NB4 (cell line): Measurements from ENCODE around the gene SAPCD2.

Experiments used
- MYC ChIP-seq: IDR thresholded peaks from 2 replicates; pipeline ENCODE4 v1.6.1; 2011; ENCODE audit warnings: low read depth, low read length
- POLR2A ChIP-seq: IDR thresholded peaks from 2 replicates; pipeline ENCODE4 v1.6.1; 2011; ENCODE audit warnings: mild to moderate bottlenecking; ENCODE audit not compliant: insufficient read length; ENCODE audit errors: extremely low read depth
- TF ChIP-seq, protein P1 (sequence below): IDR thresholded peaks from one replicate; pipeline ENCODE4 v1.5.1; 2012; ENCODE audit warnings: low read depth, low read length
- TF ChIP-seq, protein P2 (sequence below): IDR thresholded peaks from 2 replicates; pipeline ENCODE4 v1.6.1; 2011; ENCODE audit warnings: low read depth, low read length

DNA sequence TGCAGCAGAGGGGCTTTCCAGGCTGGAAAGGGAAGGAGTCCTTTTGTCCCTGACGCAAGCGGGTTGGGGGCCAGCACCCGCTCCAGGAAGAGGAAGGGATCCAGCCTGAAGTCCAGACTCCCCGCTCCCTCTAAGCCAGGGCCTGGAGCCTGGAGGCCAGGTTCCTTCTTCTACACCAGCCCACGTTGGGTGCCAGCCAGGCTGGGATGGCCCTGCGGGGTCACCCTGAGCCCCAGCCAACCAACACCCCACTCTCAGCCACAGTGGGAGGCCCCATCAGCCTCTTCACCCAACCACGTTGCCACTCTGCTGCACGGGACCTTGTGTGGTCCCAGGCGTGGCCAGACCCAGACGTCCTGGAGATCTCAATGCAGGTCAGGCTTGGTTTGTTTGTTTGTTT lies 37.5 kb downstream of the SAPCD2 start:
- TF ChIP-seq, protein P1, sequence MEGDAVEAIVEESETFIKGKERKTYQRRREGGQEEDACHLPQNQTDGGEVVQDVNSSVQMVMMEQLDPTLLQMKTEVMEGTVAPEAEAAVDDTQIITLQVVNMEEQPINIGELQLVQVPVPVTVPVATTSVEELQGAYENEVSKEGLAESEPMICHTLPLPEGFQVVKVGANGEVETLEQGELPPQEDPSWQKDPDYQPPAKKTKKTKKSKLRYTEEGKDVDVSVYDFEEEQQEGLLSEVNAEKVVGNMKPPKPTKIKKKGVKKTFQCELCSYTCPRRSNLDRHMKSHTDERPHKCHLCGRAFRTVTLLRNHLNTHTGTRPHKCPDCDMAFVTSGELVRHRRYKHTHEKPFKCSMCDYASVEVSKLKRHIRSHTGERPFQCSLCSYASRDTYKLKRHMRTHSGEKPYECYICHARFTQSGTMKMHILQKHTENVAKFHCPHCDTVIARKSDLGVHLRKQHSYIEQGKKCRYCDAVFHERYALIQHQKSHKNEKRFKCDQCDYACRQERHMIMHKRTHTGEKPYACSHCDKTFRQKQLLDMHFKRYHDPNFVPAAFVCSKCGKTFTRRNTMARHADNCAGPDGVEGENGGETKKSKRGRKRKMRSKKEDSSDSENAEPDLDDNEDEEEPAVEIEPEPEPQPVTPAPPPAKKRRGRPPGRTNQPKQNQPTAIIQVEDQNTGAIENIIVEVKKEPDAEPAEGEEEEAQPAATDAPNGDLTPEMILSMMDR: no peak
- TF ChIP-seq POLR2A (peak; percentile 79), MYC (no peak; the same call in none of the 2 replicates)
- TF ChIP-seq, protein P2, sequence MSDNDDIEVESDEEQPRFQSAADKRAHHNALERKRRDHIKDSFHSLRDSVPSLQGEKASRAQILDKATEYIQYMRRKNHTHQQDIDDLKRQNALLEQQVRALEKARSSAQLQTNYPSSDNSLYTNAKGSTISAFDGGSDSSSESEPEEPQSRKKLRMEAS: peak; percentile 89
